NK-92 (cell line): ENCODE data around the gene NTN1.

Source experiments
- DNase-seq: peaks from one replicate; lab custom pipeline; 2025; ENCODE audit not compliant: unreplicated experiment; lab: John Stamatoyannopoulos, UW

The NTN1 gene

GRCh38 chr17:9212376-9213302 lies 191.3 kb downstream of the NTN1 start:
- no peak for DNase-seq

DNA sequence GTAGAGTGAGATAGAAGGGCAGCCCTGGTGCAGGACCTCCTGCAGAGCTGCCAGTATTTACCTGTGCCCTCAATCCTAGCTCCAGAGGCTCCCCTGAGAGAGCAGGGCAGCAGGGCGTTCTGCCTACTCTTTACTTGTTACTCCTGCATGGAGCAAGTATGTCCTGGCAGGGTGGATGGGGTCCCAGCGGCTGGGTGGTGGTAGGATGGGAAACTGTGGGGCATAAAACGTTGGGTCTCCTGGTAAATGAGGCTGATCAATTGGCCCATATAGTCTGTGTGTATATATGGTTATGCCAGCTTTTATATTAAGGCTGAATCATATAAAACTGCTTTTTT lies 192.0 kb downstream of the NTN1 start:
- no peak for DNase-seq

GRCh38 chr17:9215465-9215864 lies 194.2 kb downstream of the NTN1 start:
- DNase-seq: no peak

DNA sequence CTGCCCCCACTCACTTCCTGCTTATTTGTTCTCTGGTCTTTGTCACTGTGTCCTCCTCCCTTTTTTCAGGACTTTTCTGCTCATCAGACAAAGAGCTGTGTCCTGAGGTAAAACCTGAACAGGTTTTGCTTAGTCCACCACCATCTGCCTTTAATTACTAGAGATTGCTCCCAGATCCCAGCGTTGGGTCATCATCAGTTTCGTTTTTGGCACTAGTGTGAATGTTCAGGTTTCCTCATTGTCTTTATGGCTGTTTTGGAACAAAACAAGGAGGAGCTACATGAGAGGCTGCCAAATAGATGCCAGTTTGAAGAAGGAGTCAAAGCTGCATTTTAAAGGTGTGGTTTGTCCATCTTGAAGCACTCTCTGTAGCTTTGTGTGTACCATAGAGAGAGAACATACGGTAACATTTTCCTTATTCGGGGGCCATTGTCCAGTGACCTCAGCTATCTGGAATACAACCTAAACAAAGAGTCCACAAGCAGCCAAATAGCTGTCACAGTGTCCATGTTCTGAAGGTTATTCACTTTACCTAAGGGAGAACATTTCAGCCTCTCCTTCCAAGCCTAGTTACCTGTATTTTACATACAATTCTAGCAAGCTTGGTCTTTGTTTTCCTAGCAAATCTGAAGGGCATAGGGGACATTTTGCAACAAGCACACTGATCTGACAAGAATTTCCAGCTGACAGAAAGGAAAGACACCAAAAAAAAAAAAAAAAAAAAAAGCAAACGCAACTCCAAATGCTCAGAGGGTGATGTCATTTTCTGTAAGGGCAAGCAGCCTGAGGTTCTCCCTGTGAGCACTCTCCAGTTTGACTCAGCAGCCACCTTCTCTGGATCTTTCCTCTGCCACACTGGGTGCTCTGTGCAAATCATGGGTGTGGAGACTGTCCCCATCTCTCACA lies 196.1 kb downstream of the NTN1 start:
- DNase-seq: no peak

GRCh38 chr17:9218064-9218635 lies 196.8 kb downstream of the NTN1 start:
- DNase-seq: no peak

DNA sequence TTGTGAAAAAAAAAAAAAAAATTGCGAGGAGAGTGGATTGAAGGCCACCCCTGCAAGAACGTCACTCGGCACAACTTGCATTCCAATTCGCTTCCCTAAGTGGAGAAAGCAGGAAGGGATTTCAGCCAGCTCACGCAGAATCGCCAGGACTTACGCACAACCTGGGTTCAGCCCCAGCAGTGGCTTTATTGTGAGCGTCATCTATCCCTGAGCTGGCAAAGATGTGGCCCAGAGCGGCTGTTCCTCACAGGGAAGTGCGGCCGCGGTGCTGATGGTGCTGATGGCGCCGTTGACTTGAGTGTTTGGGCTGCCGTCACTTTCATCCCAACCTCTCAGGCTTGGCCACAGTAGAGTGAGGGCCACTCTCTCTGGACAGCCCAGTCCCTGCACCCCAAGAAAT lies 197.6 kb downstream of the NTN1 start:
- no peak for DNase-seq

DNA sequence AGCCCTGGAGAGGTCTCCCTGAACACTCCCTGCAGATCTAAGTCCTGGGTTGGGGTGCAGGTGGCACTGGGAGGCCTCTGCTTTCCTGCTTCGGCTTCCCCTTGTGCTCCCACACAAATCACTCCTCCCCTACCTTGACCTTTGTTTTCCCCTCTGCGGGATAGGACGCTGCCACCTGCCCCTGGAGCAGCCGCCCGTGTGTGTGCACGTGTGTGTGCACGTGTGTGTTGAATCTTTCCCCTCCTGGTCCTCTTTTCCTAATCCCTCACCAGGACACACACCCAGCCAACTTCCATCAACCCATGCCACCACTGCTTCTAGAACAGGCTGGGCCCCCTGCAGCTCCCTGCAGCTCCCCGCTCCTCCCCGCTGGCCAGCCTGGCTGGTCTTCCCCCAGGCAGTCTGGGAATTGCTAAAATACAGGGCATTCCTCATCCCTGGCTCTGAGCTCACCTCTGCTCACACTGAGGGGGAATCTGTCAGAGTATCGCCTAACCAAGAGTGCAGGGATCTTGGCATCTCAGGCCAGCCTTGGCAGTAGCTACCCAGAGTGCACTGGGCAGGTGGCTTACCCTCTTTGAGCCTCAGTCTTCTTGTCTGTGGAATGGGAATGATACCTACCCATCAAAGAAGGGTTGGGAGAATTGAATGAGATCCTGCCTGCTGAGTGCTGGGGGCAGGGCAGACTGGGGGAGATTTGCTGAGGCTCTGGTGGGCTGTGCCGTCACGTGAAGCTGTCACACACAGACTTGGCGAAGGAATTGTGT lies 198.5 kb downstream of the NTN1 start:
- DNase-seq: no peak

DNA sequence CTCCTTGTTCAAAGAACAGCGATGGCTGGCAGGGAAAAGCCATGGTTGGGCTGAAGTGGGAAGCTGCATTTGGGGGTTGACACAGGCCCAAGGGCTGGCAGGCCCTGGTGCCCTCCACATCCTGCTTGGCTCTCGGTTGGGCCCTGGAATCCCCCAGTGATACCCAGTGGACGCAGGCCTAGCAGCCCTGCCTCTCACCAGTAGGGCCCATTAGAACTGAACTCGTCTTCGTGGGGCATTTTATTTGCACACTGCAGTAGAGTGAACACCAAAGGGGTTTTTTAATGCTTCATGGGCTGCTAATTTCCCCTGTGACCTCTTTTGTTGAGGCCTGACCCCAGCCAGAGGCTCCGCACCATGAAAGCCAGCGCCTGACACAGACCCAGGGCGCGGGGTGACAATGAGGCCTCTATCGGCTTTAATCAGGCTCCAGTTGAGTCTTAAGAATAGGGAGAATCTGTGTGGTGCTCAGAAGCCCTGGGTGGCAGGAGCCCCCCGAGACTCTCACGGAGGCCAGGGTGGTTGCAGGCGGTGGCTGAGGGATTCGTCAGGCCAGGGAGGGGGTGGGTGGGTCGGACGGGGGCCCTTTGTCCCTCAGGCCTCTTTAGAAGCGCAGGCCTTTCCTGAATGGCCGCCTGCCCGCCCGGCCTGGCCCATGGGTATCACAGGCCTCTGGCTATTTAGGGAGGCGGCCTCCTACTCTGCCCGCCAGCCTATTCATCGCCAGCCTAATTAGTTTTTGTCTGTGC lies 199.3 kb downstream of the NTN1 start:
- DNase-seq: no peak

GRCh38 chr17:9221147-9221921 lies 200.0 kb downstream of the NTN1 start:
- no peak for DNase-seq

DNA sequence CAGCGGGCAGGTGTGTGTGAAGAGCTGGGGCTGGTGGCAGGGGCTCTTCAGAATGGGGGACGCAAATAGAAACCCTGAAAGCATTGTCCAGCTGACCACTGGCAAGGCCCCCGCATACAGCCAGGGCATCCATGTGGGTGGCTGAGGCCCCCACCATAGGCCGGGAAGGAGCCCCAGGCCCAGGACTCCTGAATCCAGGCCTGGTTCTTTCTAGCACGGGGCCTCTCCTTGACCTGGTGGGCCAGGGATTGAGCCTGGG lies 200.5 kb downstream of the NTN1 start:
- DNase-seq: no peak

- no peak for DNase-seq
Observed at GRCh38 chr17:9223531-9223930, 202.2 kb downstream of the NTN1 start.

GRCh38 chr17:9224485-9224884 lies 203.2 kb downstream of the NTN1 start:
- no peak for DNase-seq

DNA sequence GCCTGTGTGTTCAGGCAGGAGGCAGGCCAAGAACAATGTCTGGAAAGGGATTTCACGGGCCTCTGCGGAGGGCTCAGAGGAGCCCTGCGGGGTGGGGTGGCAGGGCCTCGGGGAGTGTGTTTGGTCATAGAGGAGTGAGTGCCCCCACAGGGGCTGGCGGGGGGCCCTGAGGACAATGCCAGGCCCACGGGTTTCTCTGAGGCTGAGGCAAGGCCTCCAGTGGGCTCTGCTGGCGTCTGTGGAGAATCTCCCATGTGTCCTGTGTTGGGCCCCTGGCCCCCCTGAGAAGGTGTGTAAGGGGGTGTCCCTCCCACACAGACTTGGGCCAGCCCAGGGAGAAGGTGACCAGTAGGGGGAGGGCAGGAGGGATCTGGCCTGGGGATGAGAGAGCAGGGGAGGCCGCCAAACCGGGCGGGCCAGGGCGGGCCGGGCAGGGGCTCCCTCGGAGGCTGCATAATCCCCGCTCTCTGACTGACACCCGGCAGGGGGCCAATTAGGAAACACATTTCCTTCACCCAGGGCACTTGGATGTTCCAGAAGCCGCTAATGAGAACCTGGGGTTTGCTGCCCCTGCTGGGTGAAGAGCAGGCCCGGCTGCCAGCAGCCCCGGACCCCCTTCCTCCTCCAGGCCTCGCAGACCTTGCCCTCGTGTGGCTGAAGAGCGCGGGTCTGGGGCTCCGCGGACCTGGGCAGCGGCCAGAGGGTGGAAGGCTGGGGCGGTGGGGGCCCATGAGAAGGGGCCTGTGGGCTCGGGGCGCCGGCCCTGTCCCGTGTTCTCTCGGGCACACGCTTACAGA lies 204.2 kb downstream of the NTN1 start:
- DNase-seq: no peak

- no peak for DNase-seq
Observed at GRCh38 chr17:9226130-9226793, 205.0 kb downstream of the NTN1 start.

DNA sequence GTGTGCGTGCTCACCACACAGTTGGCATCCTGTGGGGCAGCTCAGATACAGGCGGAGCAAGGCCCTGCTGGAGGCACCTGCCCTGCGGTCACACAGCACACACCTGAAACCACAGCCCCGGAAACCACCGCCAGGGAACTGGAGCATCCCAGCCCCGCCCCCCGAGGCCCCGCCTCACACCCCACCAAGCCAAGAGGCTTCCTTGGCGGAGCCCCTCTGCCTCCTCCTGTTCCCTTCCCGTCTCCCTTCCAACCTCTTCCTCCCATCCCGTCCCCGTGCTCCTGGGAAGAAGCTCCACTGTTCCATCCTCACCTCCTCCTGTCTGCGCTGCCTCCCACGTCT lies 205.5 kb downstream of the NTN1 start:
- DNase-seq: no peak

GRCh38 chr17:9227819-9228407 lies 206.6 kb downstream of the NTN1 start:
- no peak for DNase-seq

DNA sequence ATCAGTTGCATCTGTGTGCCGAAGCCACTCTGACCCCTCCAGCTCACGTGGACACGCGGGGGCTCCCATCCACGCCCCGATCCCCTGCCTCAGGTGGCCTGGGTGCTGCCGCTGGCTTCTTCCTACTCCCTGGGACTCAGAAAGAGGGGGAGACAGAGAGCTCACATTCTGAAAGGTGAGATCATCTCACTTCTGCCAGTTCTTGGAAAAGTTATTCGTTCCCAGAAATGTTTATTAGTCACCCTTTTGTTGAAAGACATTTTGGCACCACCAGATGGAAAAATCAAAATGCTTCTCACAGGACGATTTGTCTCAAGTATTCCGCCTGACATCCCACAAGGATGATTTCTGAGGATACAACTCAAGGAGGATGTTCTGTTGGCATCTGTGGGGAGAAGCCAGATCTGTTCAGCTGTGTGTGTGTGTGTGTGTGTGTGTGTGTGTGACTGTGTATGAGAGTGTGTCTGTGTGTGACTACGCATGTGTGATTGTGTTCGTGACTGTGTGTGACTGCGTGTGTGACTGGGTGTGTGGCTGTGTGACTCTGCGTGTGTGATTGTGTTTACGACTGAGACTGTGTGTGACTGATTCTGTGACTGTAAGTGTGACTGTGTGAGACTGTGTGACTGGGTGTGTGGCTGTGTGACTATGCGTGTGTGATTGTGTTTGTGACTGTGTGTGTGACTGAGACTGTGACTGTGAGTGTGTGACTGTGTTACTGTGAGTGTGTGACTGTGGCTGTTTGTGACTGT lies 207.3 kb downstream of the NTN1 start:
- no peak for DNase-seq
